HG02973 (cell line): ENCODE results near the gene GPR108.
A peak's percentile ranks its signal among the peaks of the same experiment; 100 is the strongest.
"Not testable (repeated sequence)": the region's sequence is repeated elsewhere in the genome, so short reads cannot be mapped to it uniquely, and the experiment has no call there.

ENCODE experiments used
- ATAC-seq: cut with Tn5 transposase; IDR thresholded peaks from one replicate; pipeline ENCODE4 v1.9.1; 2021; ENCODE audit warnings: moderate library complexity; ENCODE audit not compliant: unreplicated experiment

The GPR108 gene

DNA sequence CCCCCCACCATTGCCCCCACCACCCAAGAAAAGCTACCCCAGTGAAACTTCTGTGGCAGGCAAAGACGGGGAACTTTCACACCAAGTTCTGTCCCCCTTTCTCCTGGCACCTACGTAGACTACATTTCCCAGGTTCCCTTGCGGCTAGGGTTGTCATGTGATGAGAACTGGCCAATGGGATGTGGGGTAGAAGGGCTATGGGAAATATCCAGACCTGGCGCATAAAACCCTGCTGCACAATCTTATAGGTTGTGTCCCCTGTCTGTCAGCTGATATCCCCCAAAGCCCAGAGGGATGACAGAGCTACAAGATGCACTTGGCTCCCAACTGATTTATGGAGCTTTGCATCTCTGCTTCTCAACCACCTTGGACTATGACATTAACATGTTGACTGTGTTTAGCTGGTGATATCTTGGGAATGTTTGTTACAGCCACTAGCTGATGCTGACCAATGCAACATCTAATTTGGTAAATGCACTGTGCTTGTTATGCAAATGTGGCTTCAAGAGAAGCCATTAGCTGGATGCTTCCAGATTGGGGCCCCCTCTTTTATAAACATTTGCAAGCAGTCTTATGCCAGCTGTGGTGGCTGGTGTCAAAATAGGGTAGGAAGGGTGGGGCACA, 23.8 kb upstream of the GPR108 start:
- ATAC-seq = no peak

DNA sequence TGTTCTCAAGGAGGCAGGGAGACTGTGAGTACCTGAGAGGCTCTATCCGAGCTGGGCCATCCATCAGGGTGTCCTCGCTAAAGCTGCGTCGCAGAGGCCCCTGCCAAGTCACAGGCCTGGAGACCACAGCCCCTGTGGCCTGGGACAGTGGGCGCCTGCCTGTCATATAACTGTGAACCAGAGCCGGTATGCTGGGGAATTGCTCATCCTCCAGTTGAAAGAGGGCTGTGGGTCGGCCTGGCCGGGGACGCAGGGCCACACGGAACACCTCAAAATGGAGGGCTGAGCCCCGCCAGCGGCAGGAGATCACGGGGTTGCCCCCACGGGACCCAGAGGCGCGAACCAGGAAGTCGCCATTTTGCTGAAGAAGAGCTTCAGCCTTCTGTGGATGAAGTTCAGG, 23.2 kb upstream of the GPR108 start:
- ATAC-seq = no peak

DNA sequence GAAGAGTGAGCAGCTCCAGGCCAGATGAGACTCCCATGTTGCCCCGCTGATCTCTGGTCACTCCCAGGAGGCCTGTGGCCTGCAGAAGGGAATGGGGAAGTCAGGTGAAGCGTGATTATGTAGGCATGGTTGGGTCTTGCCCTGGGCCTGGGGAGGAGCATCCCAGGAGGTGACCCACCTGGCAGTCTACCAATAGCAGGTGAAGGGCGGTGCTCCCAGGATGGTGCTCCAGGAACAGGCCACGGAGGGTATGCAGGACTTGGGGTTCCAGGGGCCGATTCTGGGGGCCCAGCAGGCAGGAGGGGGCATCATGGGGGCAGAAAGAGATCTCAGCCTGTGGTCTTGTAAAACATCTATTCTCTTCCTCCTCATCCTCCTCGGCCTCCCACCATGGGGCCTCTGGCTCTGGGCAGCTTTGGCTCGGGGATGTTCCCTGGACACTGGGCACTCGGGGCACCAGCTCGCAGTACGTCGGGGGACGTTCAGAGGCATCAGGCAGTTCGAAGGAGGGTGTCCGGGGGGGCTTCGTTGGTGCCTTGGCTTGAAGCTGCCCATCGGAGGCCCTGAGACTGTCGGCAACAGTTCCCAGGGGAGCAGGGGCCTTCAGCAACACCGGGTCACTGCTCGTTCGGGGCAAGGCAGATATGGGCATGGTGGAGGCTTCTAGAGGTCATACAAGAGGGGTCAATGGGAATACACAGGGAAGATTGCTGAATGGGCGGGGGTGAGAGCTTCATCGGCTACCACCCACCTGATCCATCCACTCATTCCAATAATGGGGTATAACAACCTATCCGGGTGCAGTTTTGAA, 17.5 kb upstream of the GPR108 start:
- ATAC-seq = no peak

DNA sequence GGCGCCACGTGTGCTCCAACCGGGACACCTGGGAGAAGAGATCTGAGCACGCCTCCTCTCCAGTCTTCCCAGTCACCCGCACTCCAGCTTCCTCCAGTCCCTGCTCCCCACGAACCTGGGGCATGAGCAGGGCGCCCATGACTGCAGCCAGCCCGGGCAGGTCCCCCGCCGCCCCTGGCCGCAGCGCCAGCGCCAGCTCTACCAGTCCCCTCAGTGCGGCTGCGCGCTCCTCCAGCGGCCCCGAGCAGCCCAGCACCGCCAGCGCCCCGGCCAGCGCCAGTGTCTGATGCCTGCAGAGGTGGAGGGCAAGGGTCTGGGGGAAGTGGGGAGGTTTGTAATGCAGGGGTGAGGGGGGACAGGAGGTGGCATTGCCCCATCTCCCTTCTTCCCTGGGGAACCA, 16.8 kb upstream of the GPR108 start:
- no peak for ATAC-seq

DNA sequence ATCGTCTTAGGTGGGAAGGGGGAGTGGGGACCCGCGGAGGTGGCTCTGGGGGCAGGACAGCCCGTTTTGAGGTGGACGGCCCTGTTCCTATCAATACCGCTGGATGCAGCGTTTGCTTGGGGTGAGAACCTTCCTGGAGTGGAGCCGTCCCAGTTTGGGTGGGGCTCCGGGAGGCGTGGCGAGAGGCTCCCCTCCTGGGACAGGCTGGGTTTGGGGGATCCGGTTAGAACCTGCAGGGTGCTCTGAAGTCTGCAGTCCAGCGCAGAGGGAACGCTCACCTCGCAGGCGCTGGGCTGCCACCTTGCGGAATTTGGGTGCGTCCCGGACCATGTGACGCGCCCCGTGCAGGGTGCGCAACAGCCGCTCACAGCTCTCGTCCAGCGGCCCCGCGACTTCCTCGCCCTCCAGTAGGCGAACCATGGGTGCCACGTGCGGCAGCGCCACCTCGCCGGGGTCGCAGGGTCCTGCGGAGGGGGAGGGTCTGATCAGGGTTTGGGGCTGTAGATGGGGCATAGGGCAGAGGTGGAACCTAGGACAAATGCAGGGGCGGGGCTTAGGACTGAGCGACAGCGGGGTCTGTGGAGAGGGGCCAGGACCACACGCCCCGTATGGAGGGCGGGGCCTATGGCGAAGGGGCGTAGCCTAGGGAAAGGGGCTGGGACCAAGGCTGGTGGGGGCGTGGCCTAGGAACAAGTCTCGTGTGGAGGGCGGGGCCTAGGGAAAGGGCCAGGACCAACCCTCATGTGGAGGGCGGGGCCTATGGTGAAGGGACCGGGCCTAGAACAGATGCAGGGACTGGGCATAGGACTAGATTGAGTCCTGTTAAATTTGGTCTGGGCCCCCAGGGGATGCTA, 16.0 kb upstream of the GPR108 start:
- peak; percentile 67 for ATAC-seq

DNA sequence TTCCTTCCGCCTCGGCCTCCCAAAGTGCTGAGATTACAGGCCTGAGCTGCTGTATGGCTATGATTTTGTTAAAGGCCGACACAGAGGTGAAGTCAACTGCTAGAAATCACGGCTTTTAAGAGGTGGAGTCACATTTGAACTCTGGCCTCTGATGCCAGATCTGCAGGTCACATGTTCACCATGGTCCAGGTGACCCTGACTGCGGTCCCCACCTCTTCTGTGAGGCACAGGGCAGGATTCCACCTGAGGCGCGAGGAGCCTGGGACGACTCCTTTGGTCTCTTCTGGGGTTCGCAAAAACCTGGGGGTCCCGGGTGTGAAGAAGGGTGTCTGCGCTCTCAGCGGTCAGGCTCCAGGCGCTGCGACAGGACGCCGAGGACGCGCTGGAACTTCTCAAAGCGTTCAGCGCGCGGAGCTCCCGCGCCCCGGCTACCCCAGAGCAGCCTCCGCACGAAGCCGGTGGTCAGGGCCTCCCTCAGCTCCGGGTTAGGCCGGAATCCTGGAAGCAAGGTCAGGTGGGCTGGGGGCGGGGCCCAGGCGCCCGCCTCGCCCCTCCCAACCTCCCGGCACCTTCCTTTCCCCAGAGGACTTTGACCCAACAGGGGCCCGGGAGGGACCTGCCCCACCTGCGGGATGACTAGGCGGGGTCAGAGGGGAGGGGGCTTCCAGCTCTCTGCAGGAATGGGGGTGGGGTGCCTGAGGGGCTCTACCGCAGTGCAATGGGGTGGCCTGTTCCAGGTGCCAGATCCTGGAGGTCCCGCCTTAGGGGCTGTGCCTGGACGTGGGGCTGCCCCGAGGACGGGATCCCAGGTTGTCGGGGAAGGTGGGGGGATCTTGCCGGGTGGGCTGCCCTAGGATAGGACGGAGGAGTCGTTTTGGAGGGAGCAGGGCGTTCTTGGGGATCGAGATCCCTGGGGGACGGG, 15.1 kb upstream of the GPR108 start:
- ATAC-seq = no peak

DNA sequence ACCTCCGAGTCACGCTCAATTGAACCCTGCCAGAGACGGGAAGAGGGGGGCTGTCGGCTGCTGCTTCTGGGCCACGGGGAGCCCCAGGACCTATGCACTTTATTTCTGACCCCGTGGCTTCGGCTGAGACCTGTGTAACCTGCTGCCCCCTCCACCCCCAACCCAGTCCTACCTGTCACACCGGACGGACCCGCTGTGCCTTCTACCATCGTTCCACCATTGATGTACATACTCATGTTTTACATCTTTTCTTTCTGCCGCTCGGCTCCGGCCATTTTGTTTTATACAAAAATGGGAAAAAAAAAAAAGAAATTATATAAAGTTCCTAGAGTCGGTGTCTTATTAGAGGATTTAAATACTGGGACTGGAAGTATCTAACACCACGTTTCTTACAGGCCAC, 13.8 kb upstream of the GPR108 start:
- ATAC-seq = no peak

DNA sequence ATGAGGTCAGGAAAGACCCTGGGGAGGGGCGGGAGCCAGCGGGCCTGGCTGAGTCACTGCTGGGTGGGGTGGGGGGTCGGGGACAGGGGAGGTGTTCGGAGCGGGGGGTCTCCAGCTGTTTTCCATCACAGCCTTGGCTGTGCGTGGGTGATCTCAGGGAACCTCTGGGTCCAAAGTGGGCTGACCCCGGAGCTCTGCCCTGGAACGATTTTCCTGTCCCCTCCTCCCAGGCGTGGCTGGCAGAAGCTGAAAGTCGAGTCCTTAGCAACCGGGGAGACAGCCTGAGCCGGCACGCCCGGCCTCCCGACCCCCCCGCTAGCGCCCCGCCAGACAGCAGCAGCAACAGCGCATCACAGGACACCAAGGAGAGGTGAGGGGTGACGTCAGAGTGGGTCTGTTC, 12.7 kb upstream of the GPR108 start:
- ATAC-seq = no peak

DNA sequence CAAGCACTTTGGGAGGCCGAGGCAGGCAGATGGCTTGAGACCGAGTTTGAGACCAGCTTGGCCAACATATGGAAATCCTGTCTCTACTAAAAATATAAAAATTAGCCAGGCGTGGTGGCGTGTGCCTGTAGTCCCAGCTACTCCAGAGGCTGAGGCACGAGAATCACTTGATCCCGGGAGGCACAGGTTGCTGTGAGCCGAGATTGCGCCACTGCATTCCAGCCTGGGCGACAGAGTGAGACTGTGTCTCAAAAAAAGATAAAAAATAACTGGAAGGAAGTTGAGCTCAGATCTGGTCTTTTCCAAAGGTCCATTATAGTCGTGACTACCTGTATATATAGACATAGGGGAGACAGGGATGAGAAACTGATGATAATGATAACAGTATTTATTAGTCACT, 11.2 kb upstream of the GPR108 start:
- ATAC-seq = not testable (repeated sequence)

DNA sequence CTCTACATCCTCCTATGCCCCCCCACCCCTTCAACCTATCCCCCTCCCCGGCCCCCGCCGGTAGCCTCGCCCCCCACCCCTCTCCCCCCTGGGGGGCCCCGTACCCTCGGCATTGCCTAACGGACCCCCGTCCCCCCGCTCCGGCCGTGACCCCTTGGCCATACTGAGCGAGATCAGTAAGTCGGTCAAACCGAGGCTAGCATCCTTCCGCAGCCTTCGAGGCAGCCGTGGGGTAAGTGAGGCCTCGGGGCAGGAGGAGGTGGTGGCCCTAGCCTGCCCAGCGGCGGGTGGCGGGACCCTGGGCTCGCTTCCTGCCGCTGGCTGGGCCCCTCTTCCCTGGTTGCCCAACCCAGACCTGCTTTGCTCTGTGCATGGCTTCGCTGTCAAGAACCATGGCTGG, 8.6 kb upstream of the GPR108 start:
- no peak for ATAC-seq

DNA sequence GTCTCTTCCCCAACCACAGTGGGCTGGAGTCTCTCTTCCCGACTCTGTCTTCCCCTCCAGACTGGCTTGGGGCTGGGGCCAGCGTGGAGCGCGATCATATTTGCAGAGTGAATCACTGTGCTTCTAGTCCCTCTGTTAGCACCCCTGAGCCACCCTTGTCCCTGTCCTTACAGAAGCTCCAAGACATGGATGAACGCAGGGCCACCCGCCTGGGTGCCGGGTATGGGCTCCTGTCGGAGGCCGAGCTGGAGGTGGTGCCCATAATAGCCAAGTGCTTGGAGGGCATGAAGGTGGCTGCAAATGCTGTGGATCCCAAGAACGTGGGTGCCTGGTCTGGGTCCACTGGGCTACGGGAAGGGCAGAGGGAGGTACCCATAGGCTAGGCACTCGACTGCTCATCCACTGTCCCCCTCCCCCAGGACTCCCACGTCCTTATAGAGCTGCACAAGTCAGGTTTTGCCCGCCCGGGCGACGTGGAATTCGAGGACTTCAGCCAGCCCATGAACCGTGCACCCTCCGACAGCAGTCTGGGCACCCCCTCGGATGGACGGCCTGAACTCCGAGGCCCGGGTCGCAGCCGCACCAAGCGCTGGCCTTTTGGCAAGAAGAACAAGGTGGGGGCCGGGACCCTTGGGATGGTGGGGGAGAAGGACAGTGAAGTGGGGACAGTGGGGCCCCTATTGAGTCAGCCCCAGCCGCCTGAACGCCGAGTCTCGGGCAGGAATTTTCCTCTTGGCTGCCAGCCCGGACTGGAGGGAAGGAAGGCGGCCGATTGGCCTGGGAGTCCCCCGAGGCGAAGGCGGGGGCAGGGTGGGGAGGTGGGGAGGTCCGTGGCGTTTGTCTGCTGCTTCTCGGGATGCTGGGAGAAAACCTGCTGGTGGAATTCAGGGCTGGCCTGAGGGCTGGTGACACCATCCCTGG, 7.3 kb upstream of the GPR108 start:
- ATAC-seq = no peak

DNA sequence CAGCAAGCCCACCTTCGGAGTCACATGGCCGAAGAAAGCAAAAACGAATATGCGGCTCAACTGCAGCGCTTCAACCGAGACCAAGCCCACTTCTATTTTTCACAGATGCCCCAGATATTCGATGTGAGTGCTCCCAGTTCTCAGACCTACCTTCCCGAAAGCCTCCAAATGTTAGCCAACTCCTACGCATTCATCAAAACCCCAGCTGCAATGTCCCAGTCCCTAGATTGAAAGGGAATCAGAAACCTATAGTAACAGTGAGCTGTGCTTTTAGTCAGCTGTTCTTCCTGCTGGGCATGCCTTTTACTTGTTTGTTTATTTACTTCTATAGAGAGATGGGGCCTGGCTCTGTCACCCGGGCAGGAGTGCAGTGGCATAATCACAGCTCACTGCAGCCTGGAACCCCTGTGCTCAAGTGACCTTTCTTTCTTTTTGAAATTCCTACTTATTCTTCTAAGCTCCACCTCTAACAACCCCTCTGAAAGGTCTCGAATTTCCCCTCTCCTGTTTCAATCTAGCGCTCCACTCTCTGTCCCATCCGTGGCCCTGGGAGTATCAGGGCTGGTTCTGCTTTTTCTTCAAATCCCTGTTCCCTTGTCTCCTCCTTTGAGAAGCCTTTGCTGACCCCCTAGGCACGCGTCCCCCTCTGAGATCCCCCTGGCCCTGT, 6.5 kb upstream of the GPR108 start:
- ATAC-seq = no peak

DNA sequence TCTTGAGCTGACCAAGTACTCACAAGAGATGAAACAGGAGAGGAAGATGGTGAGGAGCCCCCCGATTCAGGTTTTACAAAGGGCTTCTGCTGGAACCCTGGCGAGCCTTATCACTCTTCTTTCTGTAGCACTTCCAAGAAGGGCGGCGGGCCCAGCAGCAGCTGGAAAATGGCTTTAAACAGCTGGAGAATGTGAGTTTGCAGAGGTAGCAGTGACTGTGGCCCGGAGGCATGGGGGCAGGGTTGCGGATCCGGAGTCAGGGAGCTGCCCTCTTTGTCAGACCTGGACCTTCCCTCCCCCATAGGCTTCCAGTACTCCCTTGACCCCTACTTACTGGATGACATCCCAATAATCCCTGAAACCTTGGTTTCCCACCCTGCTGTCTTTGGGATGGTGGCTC, 5.7 kb upstream of the GPR108 start:
- no peak for ATAC-seq

DNA sequence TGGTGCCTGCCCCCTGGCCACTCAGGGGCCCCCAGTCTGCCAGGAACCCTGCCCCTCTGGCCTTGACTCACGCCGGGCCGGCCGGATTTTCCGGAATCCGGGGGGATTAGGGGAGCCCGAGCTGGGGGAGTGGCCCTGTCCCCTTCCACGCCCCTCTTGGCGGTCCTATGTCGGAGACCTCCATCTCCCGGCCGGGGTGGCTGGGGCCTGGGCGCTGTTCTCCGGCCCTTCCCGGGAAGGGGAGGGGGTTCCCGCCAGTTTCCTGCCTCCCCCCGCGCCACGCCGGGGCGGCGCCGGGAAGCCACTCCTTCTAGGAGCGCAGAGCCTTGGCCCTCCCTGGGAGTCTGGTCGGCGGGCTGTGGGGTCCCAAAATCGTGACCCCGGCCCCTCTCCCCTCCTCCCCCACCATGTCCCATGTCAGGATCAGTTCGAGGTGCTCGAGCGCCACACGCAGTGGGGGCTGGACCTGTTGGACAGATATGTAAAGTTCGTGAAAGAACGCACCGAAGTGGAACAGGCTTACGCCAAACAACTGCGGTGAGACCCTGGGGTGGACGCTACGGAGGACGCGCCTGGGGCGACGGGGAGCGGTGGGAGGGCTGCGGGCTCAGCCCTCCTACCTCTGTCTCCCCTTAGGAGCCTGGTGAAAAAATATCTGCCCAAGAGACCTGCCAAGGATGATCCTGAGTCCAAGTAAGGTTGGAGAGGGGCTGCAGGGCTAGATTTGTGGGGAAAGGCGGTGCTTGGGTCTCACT, 3.4 kb upstream of the GPR108 start:
- ATAC-seq = no peak

DNA sequence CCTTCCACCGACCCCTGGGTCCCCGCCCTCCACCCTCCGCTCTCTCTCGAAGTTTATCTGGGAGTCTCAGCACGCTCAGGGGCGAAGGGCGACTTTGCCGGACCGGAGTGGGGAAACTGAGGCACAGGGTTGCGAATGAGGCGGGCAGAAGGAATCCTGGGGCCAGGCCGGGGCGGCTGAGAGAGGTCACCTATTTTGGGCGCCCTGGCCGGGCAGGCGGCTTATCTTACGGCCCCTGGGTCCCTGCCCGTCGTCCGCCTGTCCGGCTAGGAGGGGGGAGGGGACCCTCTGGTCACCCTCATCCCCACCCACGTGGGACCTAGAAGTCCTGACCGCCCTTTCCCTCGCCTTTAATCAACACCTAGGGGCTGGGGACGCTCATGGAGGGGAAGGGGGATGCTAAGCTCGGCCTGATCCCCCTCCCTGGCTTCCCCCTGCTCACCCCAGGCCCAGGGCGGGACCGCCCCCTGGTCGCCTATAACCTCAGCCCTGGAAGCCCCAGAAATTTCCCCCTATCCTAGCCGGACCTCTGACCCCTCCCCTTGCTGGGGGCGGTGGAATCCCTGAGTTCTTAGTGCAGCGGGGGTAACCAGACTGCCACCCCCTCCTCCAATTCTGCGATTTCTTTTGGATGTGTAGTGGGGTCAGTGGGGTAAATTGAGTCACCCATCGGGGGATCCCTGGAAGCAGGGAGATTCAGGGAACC, 2.7 kb upstream of the GPR108 start:
- ATAC-seq = no peak

DNA sequence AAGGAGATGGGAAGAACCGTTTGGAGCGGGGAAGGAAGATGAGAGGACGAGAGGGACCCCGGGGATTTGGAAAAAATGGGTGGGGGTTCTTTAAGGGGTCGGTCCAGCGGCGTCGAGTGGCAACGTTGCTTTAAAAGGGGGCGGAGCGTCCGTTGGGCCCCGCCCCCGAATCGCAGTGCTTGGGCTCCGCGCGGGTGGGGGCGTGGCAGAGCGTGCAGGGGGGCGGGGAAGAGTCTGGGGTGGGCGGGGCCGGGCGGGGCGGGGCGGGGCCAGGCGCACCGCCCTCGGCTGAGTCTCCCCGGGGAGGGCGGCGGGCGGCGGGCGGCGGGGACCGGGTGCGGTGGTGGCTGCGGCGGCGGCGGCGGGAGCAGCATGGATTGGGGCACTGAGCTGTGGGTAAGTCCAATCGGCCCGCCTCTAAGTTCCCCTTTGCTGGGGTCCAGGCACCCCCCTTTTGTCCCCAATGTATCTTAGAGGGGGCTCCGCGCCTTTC, 2.1 kb upstream of the GPR108 start, which contains the start of gene TRIP10:
TSS of gene TRIP10 (plus strand) at position 291 of the 493 bp plus-strand sequence. CDS start at position 373, 82 bp downstream.
- no peak for ATAC-seq

DNA sequence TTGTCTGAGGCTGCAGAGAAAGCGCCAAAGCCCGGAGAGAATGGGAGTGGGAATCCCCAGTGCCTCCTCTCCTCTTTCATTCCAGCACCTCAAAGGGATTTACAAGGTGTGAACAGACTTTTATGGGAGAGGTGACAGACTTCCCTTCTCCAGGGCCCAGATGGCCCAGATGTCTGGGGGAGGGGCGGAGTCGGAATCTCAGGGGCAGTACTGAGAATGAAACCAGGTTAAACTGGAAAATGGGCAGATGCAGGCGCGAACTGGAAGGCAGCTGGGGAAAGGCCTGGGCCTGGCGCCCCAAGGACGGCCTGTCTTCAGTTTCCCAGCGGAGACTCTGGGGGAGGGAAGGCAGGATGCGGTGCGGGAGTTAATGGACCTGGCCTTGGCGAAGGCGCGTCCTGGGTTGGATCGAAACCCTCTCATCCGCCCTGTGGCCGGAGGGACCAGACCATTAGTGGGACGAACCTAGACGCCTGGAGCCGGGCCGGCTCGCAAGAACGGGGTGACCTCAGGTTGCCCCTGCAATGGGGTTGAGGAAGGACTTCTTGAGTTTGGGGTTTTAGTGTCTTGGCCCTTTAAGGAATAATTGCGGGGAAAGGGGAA, 1.5 kb upstream of the GPR108 start:
- no peak for ATAC-seq
